GM19468 (cell line): ENCODE results near the gene STARD7.
A peak's percentile ranks its signal among the peaks of the same experiment; 100 is the strongest.
"Not testable (repeated sequence)": the region's sequence is repeated elsewhere in the genome, so short reads cannot be mapped to it uniquely, and the experiment has no call there.

Source experiments
- ATAC-seq: cut with Tn5 transposase; IDR thresholded peaks from one replicate; pipeline ENCODE4 v1.9.1; 2021; ENCODE audit warnings: mild to moderate bottlenecking, moderate library complexity, moderate number of reproducible peaks; ENCODE audit not compliant: unreplicated experiment; ENCODE audit errors: extremely low read depth

The STARD7 gene

DNA sequence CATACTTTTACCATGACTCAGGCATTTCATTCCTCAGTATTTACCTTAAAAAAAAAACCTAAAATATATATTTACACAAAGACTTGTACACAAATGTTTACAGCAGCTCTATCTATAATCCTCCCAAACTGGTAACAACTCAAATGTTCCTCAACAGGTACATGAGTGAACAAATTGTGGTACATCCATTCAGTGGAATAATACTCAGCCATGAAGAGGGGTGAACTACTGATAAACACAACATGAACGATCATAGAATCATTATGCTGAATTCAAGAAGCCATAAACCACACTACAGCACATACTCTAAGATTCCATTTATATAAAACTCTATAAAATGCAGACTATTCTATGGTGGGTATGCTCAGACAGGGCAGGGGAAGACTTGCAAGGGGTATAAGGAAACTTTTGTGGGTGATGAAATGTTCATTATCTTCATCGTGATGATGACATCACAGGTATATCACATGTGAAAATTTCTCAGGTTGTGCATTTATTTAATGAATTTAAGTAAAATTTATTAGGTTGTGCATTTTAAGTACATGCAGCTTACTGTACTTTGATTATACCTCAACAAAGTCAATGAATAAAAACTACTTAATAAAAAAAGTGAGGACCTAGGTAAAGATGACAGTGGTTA lies 38.6 kb downstream of the STARD7 start:
- ATAC-seq: no peak

DNA sequence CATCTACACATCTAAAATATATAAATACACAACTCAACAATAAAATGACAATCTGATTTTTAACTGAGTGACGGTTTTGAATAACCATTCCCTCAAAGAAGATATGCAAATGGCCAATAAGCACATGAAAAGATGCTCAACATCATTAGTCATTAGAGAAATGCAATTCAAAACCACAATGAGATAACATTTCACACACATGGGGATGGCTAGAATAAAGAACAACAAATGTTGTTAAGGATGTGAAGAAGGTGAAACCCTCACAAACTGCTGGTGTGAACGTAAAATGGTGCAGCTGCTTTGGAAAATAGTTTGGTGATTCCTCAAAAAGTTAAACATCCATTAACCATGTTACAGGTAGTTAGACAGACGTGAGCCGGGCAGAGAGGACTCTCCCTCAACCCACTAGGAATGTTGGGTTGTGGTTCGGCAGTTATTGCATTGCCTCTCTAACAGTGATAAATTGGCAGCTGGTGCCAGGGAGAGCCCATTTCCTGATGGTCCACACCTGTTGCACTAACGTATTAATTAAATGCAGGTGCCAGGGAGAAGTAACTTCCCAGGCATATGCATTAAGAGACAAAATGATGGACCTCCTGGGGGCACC lies 41.1 kb downstream of the STARD7 start:
- ATAC-seq: no peak

DNA sequence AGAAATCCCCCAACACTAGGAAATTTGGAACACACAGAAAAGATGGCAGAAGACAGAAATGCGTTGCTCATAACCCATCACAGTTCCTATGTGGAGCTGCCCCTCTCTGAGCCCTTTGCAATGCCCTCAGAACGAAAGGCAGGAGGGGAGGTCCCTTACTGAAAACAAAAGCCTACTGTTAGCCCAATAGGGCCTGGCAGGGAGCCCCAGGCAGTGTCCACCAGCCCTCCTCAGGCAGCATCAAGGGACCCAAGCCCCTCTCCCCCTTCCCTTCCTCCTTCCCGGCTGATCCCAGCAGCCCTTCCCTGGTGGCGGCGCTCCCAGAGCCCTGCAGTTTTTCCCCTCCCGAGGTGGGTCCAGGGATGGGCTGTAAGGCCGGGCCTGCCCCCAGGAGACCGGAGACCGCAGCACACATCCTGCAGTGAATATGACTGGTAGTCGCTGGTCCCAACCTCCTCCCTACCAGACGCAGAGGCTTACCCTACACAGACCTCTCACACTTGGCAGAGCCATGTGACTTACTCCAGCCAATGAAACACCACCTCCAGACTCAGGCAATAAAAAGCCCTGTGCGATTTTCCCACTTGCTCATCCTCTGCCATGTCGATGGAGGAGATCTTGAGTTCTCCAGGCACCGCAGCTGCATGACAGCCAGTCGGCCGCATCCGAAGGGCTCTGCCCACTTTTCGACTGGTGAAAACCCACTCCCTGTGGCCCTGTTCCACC lies 44.0 kb downstream of the STARD7 start:
- ATAC-seq: peak; percentile 10

DNA sequence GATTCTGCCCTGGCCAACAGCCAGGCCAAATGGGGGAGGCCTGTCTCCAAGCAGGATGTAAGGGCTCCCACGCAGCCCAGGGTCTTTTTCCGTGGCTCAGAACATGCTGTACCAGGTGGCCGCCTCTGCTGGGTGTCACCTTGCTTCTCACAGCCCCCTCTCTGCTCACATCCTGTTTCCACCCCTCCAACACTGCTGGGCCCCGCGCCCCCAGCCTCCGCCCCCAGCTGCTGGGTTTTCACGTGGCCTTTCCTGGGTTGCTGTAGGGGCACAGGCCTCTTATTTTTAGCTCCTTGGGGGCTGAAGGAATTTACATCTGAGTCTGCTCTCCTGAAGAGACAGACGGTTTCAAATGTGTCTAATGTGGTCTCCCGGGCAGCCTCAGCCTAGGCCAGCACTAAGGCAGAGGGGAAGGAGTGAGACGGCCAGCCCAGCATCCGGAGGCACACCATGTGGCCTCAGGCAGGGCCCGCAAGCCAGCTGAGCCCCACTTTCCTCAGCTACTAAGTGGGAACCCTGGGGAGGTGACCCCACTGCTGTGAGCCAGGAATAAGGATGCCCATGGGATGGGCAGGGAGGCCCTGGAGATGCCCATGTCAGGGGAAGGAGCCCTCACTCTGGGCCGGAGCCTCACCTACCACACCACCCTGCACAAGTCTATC lies 44.7 kb downstream of the STARD7 start:
- peak; percentile 39 for ATAC-seq

DNA sequence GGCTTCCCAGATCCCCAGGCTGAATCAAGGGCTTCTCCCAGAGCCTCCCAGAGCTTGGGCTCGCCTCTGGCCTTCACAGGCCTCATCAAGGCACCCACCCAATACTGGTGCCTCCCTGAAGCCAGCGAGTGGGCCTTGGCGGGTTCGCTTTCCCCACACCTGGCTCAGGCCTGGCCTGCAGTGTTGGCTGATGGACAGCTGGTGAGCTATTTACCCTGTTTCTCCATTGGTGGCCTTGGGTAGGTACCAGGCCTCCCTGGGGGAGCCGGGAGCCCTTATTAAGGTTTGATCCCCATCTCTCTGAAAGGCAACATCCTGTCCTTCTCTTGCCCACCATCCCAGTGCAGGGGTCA lies 45.2 kb downstream of the STARD7 start:
- ATAC-seq: no peak

DNA sequence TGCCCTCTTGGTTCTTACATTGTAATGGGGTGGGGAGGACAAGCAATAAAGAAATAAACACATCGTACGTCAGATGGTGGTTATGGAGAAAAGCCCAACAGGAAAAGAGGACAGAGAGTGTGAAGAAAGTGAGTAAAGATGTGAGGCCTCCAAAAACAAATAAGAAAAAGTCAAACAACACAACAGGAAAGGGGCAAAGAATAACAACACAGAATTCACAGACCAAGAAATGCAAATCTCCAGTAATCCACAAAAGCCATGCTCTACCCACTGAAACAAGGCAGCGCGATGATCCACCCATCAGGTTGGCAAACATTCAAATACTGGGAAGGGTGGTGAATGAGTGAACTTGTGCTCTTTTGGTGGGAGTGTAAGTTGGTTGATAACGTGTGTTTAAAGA lies 46.7 kb downstream of the STARD7 start:
- ATAC-seq: no peak

DNA sequence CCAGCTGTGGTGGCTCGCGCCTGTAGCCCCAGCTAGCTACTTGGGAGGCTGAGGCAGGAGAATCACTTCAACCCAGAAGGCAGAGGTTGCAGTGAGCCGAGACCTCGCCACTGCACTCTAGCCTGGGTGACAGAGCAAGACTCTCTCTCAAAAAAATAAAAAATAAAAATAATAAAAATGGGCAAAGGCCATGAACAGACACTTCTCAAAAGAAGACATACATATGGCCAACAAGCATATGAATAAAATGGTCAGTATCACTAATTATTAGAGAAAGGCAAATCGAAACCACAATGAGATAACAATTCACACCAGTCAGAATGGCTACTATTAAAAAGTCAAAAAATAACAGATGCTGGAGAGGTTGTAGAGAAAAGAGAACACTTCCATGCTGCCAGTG lies 48.3 kb downstream of the STARD7 start:
- ATAC-seq: not testable (repeated sequence)

DNA sequence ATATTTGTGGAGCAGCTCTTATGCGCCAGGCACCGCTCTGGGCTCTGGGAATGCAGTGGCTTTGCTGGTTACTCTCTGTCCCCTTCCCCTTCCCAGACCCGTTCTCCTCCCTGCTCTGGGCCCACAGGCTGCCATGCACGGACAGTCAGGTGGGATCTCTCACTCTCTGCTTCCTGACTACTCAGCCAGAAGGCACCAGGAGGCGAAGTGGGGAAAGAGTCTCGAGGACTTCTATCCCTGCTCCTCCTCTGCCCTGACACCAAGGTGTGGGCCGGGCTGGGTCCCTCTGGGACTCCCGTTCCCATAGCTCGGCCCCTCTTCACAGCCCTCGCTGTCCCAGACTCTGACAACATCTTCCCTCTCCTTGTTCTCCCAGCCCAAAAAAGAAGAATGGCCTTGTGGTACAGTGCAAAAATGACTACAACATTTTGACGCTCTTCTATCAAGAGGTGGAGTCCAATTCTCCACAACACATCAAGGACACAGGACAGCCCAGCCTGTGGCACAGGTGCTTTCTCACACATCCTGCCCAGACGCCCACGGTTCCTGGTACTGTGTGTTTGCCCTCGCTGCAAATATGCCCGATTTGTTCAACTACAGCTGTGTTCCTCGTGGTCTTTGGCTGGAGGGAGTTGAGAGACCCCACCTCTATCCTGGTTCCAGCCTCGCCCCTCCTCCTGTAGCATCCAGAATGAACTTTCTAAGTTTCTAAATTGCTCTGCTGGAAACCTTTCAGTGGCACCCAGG lies 49.4 kb downstream of the STARD7 start:
- no peak for ATAC-seq

DNA sequence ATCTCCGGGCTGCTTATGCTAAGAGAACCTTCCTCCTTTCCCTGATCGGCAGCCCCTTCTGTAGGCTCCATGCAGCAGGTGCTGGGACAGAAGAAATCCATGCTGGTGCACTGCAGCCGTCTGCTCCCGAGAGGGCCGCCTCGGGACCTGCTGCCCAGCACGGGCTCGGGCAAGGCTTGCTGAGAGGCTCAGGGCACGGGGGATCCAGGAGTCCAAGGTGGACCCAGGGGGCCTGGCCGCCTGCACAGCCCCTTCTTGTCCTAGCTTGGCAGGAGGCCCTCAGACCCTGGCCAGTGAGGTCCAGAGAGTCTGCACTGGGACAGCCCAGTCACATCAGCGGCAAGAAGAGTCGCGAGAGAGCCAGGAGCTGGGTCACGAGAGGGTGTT lies 50.1 kb downstream of the STARD7 start:
- no peak for ATAC-seq

DNA sequence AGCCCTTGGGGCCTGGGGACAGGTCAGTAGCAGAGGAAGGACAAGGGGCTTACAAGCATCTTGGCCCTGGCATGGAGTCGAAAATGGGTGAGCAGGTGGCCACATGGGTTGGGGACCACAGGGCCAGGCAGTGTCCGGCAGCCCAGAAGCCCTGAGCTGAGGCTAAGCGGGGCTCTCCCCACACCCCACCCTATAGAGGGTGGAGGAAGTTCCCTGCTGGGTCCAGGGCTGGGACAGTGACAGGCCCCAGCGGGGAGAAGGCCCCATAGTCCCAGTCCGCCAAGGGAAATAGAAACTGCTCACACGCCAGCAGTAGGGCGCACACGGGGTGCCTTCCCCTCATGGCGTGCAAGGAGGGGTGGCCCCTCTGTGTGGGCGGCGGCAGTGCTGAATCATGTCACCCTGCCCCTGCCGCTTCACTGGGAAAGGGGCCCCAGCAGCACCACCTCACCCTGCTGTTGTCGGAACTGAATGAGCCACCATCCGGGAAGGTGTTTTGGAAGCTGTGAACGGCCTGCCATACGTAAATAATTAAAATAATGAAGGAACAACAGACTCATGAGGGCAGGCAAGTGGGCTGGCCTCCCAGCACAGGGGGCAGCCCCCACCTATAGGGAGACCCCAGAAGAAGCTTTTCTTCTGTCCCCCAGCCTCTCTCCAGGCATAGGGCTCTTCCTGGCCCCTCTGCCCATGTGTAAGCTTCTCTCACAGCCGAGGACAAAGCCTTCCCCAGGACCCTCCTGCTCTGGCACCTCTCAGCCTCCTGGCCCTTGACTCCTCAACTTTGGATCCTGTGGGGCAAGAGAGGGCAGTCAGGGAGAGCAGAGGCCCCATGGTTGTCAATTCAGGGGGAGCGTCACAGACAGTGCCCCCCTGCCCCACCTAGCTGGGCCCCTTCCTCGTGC lies 50.7 kb downstream of the STARD7 start:
- ATAC-seq: no peak

DNA sequence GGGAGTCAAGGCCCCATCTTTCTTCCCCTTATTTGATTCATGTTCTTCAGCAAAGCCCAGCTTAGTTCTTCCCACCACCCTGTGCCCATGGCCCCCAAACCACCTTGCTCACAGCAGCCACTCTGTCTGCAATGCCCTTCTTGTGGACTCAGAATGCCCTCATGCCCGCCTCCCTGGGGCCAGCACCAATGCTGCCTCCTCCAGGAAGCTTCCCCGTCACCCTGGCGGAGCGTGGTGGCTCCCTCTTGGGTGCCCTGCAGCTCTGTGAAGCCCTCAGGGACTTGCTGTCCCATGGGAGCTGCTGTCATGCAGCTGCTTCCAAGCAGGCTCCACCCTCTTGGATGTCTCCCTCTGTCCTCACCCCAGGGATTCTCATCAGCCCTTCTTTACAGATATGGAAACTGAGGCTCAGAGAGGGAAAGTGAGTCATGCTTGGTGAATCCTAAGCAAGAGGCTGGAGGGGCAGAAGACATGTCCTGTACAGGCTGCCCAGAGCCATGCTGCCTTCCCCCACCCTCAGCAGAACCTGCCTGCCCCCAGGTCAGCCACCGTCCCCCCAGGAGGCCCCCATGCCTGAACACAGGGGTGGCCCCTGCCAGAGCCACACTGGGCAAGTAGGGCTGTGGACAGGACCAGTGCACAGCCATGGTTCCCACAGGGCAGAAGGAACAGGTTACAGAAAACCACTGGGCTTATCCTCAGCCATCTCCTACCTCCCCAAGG lies 51.5 kb downstream of the STARD7 start:
- no peak for ATAC-seq

DNA sequence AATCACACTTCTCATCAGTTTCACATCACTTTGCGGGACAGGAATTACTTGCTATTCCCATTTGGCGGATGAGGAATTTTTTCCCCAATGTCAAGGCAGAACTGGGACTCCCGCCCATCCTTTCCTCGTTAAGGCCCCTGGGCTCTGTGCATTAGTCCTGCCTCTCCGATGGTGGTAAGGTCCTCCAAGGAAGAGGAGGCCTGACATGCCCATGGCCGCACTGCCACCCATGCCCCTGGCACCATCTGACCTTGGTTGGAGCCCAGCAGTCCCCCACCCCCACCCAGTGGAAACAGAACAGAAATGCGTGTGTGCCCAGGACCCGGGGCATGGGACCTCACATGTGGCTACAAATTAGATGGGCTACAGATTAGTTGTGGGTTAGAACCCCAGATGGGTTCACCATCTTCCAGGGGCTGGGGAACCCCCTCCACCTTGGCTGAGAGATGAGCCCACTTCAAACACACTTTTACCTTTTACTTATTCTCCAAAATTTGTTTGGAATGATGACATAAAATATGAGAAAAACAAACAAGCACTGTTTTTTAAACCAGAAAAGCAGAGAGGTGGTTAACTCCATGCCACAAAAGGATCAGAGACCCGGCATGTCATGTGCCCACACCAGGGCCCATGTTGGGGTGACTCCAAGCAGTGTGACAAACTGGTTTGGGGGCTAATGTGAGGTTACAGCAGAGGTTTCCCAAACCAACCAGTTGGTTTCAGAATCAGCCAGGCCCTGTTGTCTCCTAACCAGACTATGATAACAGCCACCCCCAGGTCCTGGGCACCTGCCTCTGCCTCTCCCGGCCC lies 52.4 kb downstream of the STARD7 start:
- no peak for ATAC-seq

DNA sequence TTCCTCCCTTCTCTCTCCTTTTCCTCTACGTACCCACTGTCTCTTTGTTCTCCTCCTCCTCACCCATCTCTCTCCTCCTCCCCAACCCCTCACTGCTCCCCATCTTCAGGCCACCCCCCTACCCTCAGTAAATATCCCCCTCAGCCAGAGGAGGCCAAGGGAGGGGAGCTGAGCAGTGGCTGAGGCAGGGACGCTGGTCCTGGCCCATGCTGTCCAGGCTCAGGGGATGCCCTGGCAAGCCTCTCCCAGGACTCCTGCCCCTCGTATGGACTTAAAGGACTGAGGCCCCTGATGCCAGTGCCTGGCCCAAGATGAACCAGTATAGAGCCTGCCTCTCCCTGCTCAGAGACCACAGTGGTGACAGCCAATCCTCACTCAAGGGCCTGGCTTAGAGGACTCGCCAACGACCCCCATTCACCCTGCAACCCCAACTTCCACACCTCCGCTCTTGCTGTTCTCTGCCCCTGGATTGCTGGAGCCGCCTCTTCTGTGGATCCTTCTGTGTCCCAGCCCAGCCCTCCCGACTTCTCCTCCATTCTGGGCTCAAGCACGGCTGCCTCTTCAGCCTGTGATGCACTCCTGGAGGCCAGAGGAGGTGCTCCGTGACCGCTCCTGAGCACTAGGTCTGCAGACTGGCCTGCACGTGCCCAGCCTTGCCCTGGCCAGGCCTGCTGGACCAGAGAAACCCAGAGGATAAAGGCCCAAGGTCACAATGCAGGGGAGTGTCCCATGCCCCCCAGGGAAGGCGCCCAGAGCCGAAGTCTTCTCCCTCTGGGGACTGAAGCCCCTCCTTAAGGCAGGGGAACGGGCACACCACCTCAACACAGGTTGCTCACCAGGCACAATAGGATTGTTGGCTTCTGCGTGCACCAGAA lies 53.9 kb downstream of the STARD7 start:
- ATAC-seq: no peak

DNA sequence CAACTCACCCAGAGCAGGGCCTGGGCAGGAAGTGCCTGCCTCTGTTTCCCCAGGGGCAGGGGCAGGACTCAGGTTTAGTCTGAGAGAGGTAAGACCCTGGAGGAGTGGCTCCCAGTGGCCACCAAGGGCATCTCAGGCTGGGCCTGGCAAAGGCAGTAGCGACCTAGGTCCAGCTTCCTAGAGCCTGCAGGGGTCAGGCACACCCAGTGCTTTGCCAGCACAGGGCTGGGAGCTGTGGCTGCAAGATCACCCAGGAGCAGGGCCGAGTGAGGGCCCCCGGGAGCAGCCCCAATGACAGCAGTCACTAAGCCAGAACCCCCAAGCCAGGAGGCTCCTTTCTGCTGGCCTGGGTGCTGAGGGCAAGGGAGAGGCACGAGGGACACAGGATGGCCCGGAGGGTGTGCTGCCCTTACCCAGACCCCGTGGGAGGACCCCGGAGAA lies 54.6 kb downstream of the STARD7 start:
- ATAC-seq: no peak

DNA sequence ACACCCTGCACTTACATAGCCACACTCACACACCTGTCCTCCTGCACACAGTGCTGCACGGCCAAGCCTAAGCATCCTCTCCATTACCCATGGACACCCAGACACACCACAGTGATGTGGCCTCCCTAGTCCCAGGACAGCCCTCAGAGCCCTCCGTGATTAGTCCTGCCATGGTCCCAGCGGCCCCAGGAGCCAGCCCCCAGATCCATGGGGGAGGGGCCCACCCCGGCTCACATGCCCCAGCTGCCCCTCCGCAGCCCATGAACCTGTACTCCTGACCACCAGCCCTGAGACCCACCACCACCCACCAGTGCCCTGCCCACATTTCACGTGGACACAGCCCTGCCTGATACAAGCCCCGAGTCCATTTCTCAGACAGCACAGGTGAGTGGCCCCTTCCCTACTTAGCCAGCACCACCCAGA lies 55.3 kb downstream of the STARD7 start:
- no peak for ATAC-seq

DNA sequence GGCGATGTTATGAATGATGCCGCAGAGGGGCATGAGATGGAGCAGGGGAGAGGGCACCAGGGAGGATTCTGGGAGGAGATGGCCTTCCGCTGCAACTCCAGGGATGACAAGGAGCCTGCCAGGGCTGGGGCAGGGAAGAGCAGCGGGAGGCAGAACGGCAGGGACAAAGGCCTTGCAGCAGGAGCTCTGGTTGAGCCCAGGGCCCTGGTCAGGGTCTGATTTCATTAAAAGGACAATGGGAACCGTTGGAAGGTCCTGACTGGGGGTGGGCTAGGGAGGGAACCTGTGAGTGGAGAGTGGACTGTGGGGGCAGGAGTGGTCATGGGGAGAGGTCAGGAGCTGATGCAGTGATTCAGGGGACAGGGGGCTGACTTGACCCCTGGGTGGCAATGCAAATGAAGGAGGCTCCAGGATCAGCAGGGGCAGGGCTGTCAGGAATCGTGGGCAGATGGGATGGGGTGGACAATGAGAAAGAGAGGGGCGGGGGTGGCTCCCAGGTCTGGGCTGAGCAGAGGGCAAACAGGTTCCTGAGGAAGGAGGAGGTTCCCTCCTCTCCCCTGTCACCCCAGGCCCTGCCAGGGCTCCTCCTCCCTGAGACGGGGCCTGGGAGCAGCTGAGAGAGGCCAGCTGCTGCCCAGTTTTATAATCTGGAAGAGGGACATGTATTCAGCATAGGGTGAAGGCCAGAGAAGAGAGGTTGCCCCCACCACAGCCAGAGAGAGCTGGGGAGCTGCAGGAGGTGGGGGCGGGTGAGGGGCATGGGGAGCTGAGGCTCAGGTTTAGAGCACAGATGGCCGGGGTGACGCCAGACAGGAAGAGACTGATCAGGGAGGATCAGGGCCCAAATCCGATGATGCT lies 56.1 kb downstream of the STARD7 start:
- no peak for ATAC-seq
